ENCODE data around the gene CTSA.
A peak's percentile ranks its signal among the peaks of the same experiment; 100 is the strongest.
"Not testable (repeated sequence)": the region's sequence is repeated elsewhere in the genome, so short reads cannot be mapped to it uniquely, and the experiment has no call there.

Gene CTSA

DNA sequence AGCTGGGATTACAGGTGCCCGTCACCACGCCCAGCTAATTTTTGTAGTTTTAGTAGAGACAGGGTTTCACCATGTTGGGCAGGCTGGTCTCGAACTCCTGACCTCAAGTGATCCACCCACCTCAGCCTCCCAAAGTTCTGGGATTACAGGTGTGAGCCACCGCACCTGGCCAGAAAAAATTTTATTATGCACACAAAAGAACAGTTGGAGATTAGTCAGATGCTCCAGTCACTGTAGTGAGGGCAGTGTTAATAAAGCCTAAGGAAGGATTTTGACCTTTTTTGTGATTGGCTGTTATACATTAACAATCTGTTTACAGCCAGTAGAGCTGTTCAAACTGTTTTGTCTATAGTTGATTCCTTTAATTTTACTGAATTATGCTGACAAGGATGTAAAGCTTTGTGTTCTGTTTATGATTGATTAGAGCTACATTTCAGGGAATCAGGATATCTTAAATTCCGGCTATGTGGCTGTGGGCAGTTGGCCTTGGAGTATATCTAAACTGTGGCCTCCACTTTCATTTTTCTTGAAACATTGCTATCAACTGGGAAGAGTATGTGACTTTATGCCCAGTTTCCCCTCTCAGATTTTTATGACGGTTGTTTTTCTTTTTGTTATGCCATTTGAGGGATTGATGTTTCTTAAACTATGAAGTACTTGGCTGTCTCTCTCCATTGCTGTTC lies 23.9 kb upstream of the CTSA start:
- no peak for DNase-seq

DNA sequence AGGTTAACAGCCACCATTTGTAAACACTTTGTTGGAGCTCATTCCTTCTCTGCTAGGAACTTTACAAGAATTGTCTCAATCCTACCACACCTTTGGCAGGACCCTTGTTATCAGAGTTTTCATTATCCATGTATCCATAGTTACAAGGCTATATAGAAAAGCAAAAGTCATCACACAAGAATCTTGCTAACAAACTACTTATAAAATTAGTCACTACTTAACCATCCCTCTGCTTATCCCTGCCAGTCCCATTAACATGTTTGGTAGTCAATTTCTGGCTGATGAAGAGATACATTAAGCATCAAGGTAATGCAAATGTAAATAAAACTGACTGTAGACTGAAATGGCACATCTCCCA lies 23.3 kb upstream of the CTSA start:
- no peak for DNase-seq

- no peak for DNase-seq
Measured at GRCh38 chr20:45872626-45873025, 18.5 kb upstream of the CTSA start.

DNA sequence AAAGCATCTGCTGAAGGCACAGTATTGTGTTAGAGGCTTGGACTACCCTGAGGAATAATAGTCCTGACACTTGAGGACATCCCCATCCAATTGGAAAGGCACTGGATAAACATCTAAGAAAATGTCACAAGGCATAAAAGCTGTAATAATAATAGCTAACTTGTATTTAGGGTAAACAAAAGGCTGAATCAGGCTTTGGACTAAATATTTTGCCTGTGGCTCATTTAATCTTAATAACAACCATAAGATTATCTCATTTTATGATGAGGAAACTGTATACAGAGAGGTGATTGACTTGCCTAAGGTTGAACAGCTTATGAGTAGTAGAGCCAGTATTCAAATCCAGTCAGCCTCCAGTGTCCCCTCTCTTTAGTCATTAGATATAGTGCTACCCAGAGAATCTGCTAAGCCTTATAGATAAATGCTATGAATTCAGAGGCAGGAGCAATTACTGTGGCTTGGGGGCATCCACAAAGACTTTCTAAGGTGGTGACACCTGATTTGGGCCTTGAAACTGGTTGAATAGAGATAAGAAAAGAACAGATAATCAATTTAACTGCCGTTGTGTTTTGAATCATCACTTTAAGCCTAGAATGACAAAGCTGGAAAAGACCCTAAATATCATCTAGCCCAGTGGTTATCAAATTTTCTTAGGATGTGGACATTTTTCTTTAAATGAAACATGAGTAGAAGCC lies 17.6 kb upstream of the CTSA start:
- DNase-seq, result no peak

GRCh38 chr20:45874104-45874481 lies 17.0 kb upstream of the CTSA start:
- not testable (repeated sequence) for DNase-seq

DNA sequence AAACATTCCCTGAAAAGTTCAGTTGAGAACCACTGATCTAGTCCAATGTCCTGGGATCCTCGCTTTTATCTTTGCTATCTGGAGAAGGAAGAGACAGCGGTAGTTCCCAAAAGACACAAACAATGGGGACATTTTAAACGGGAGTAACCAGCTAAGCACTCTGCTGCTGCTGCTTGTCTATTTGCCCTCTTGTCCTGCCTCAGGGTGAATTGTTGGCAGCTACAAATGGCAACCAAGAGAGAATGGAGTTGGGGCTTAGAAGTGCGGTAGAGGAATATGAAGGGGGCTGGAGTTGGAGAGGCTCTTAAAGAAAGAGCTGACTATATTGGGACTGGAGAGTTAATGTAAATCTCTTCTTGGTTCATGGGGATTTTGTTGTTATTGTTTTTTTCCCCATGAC lies 16.6 kb upstream of the CTSA start:
- no peak for DNase-seq

DNA sequence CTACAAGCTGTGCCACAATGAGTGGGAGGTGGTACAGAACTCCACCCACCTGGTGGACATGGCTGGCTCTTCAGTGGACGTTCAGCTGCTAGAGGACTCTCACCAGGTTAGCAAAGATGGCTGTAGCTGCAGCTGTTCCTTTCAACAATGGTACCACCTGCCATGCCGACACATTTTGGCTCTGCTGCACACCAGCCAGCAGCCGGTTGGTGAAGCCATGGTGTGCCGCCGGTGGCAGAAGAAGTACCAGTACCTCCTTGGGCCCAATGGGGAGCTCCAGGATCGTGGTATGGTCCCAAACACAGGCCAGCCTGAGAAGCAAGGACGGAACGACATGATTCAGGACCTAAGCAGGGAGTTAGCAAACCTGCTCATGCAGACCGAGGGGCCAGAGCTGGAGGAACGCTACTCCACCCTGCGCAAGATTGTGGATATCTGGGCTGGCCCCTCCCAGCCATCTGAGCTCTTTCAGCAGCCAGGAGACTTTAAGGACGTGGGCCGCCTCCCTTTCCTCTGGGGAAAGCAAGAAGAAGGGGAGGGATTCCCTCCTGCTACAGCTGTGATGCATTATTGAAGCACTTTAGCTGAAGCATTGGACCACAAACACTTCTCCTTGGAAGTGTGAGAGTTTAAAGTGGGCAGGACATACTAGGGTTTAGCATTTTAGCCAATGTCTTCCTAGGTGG lies 12.9 kb upstream of the CTSA start:
- peak in 1 of 3 experiments; percentile 27 for DNase-seq

DNA sequence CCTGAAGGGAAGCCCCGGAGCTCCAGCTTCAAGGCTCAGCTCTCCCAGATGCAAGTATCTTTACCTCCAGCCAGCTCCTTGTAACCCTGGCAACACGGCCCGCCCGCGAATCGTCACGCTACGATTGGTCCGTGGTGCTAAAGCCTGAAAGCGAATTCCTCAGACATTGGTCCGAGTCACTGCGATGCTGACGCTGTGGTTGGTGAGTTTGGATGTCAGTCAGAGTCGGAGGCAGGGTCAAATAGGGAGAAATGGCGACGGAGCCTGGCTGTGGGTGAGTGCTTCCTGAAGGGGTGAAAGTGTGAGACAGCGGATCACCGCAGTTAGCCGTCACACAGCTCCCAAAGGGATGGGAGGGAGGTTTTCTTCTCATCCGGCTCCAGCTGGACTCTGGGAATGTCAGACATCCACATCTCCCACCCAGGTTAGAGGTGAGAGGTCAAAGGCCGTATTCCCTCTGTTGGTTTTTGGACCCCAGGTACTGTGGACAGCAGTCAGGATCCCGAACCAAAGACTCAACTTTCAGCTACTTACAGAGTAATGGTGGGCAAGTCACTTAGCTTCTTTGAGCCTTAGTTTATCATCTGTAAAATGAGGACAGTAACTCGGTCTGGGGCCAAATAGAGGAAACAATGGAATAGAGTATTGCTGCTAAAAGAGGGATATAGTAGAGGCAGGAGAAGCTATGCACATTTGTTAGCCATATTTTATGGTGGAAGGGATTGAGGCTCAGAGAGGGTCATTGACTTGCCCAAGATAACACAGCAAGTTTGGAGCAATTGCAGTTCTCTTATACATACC lies 9.9 kb upstream of the CTSA start, which contains the start of gene ZSWIM1:
TSS of gene ZSWIM1 (plus strand) at position 240 of the 801 bp plus-strand sequence. CDS start 1,366 bp downstream, outside the sequence.
- peak; percentile 99 to 100 (median 100) for DNase-seq

- no peak for DNase-seq
Measured at GRCh38 chr20:45882469-45883099, 8.6 kb upstream of the CTSA start.

GRCh38 chr20:45883100-45883469 lies 8.1 kb upstream of the CTSA start:
- no peak for DNase-seq

- no peak for DNase-seq
Measured at GRCh38 chr20:45886590-45887345, 4.4 kb upstream of the CTSA start.

- no peak for DNase-seq
Measured at GRCh38 chr20:45887346-45887715, 3.8 kb upstream of the CTSA start, which contains the start of gene SPATA25. TSS of gene SPATA25 (minus strand) at chr20:45887622. CDS start at chr20:45887590, 32 bp downstream.

DNA sequence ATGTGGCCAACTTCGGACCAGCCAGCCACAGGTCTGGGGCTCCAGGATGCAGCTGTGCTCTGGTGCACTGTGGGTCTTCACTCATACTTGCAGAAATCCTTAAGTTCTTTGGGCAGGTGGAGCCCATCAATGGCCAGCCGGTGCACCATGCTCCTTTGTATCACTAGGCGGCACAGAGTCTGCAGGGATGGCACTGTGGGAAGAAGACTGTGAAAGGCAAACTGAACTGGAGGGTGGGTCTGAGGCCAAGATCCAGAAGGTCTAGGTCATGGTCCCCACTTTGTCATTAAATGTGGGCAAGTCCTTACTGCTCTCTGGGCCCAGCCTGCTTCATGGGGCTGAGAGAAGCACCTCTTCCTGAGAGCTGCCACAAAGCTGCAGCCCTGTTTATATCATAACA lies 2.5 kb upstream of the CTSA start:
- no peak for DNase-seq

- peak in 2 of 3 experiments; percentile 77 to 86 for DNase-seq
Measured at GRCh38 chr20:45890077-45890984, 804 bp upstream of the CTSA start.

DNA sequence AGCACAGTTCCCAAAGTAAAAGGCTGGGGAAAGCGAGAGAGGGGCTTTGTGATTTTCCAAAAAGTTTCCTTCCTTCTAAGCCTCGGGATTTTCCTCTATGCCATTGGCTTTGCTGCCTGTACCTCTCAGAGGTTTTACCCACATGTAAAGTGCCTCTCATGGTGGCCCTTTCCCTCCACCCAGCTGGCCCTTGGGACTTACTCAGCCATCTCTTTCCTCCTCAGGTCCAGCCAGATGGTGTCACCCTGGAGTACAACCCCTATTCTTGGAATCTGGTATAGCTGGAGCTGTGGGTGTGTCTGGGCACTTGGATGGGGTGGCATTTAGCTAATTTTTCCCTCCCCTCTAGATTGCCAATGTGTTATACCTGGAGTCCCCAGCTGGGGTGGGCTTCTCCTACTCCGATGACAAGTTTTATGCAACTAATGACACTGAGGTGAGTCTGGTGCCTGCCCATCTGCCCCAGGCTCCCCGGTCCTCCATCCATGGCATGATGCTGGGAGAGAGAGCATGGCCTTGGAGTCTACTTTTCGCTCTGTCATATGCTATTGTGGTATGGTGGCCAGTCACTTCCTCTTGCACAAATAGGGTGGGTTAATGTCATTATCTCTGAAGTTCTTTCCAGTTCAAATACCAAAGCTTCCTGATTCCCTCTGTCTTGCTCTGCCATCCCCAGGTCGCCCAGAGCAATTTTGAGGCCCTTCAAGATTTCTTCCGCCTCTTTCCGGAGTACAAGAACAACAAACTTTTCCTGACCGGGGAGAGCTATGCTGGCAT lies 1.1 kb downstream of the CTSA start:
- no peak for DNase-seq

GRCh38 chr20:45892828-45893500 lies 1.8 kb downstream of the CTSA start:
- no peak for DNase-seq

DNA sequence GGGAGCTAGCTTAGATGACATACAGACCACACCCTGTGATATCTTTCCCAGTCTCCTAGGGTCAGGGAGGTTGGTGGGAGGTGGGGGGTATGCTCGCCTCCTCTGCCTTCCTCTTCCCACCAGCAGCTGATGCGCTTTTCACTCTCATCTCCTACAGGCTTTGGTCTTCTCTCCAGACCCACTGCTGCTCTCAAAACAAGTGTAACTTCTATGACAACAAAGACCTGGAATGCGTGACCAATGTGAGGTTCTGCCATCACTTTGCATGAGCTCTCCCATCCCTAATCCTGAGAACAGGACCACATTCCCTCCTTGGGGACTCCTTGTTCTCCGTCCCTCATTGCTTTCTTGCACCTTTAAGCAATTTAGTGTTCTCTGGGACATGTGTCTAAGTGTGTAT lies 2.7 kb downstream of the CTSA start:
- no peak for DNase-seq

DNA sequence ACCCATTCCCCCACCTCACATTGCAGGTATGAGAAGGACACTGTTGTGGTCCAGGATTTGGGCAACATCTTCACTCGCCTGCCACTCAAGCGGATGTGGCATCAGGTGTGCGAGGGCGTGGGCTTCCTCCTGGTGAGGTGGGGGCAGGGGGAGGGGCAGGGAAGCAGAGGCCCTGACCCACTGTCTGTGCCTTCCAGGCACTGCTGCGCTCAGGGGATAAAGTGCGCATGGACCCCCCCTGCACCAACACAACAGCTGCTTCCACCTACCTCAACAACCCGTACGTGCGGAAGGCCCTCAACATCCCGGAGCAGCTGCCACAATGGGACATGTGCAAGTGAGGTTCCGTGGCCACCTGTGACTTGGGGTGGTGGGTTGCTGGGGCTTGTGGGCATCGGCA lies 3.7 kb downstream of the CTSA start:
- no peak for DNase-seq

GRCh38 chr20:45896641-45897161 lies 5.6 kb downstream of the CTSA start:
- no peak for DNase-seq
